Measurements from ENCODE around the gene FDPS. TPM values are rescaled to one million over a fixed set of nuclear protein-coding genes. Genes with fewer than 3 reads are reported as not detected.
"Not testable (repeated sequence)": the region's sequence is repeated elsewhere in the genome, so short reads cannot be mapped to it uniquely, and the experiment has no call there.

The FDPS gene
- total RNA-seq, 1 experiment from 2014 or later, result 301 TPM

GRCh38 chr1:155287987-155288543 is 20.6 kb upstream of the FDPS start:
- POLR2A ChIA-PET (ENCODE audit: unreplicated experiment), result no interaction called here
- Histone ChIP-seq H4K20me1 (ENCODE audit: low read length) (no peaks in the 10 kb centered on the region), H3K4me2 (ENCODE audit: low read length) (no peak overlapping the region), H3K4me3 (ENCODE audit: low read length) (no peak overlapping the region), H3K27me3 (ENCODE audit: low read length) (no peaks in the 10 kb centered on the region), H3F3A (ENCODE audit: low read length, unreplicated experiment) (no peaks in the 10 kb centered on the region), H3K36me3 (ENCODE audit: low read depth, low read length) (no peaks in the 10 kb centered on the region), H2AFZ (ENCODE audit: low read length) (no peak overlapping the region), H3K79me2 (ENCODE audit: low read length) (no peaks in the 10 kb centered on the region), H3K4me1 (ENCODE audit: insufficient read depth, low read length) (no peaks in the 10 kb centered on the region), H3K9me3 (ENCODE audit: low read length) (no peaks in the 10 kb centered on the region), H3K9ac (ENCODE audit: low read length) (no peak overlapping the region), H3K27ac (ENCODE audit: low read length) (no peak overlapping the region), H3K9me2 (replicated peaks; ENCODE audit: low read length) (no peaks in the 10 kb centered on the region)
- TF ChIP-seq EZH2phosphoT487 (IDR thresholded peaks at IDR 0.05; ENCODE audit: borderline replicate concordance, low read length) (no peak), EZH2 (IDR thresholded peaks at IDR 0.05; ENCODE audit: low read length, unreplicated experiment) (no peak)
- TF ChIP-seq, protein P1, sequence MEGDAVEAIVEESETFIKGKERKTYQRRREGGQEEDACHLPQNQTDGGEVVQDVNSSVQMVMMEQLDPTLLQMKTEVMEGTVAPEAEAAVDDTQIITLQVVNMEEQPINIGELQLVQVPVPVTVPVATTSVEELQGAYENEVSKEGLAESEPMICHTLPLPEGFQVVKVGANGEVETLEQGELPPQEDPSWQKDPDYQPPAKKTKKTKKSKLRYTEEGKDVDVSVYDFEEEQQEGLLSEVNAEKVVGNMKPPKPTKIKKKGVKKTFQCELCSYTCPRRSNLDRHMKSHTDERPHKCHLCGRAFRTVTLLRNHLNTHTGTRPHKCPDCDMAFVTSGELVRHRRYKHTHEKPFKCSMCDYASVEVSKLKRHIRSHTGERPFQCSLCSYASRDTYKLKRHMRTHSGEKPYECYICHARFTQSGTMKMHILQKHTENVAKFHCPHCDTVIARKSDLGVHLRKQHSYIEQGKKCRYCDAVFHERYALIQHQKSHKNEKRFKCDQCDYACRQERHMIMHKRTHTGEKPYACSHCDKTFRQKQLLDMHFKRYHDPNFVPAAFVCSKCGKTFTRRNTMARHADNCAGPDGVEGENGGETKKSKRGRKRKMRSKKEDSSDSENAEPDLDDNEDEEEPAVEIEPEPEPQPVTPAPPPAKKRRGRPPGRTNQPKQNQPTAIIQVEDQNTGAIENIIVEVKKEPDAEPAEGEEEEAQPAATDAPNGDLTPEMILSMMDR (conservative IDR thresholded peaks at IDR 0.05; ENCODE audit: low read depth, low read length), result no peak
- no peak for DNase-seq
- intact Hi-C loops (cut with micrococcal nuclease), result no loop called here
- ATAC-seq, result no peak
- no TSS peak for BruUV-seq (replicated peaks)
- CTCF ChIA-PET, result no interaction called here

DNA sequence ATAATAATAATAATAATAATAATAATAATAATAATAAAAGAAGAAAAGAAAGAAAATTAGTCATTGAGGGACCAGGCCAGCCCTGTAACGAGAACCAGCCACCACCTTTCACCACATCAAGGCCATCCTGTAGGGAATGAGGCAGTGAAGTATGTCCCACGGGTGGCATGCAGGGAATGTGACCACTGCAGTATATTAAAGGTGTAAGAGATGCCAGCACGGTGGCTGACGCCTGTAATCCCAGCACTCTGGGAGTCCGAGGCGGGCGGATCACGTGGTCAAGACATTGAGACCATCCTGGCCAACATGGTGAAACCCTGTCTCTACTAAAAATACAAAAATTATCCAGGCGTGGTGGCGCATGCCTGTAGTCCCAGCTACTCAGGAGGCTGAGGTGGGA is 17.7 kb upstream of the FDPS start:
- H3K79me2 ChIP-seq (ENCODE audit: low read length); DNase-seq; BruUV-seq (replicated peaks); POLR2A ChIA-PET (ENCODE audit: unreplicated experiment); H2AFZ ChIP-seq (ENCODE audit: low read length); intact Hi-C loops (cut with micrococcal nuclease); H3K4me2 ChIP-seq (ENCODE audit: low read length); H3K9me2 ChIP-seq (replicated peaks; ENCODE audit: low read length); H3F3A ChIP-seq (ENCODE audit: low read length, unreplicated experiment); H3K27me3 ChIP-seq (ENCODE audit: low read length); H3K4me3 ChIP-seq (ENCODE audit: low read length); H3K4me1 ChIP-seq (ENCODE audit: insufficient read depth, low read length); H3K27ac ChIP-seq (ENCODE audit: low read length); H3K36me3 ChIP-seq (ENCODE audit: low read depth, low read length); H3K9ac ChIP-seq (ENCODE audit: low read length); H3K9me3 ChIP-seq (ENCODE audit: low read length); ATAC-seq; CTCF ChIA-PET; H4K20me1 ChIP-seq (ENCODE audit: low read length): not testable (repeated sequence)

DNA sequence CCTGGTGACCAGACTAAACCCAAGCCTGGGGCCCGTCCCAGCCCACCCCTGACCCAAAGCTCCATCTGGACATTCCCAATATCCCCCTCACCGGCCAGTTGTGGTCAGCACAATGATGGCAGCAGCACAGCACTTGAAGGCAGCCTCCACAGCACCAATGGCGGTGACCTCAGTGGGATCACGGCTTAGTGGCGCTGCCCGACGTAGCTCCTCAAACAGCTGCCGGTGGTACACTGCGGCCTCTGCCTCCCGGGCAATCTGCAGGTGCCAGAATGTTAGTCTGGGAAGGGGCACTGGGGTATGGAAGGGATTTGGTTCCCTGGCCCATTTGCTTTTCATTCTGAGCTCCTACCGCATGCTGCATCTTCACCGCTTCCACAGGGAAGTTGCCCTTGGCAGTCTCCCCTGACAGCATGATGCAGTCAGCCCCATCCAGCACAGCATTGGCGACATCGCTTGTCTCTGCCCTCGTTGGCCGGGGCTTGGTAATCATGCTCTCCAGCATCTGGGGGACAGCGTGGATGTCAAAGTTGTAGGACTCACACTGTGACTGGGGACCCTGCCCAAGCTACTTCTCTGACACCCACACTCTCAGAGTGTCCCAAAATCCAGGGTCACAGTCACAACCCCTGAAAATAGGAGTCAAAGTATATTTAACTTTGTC is 15.4 kb upstream of the FDPS start:
- TF ChIP-seq EZH2 (IDR thresholded peaks at IDR 0.05; ENCODE audit: low read length, unreplicated experiment), result no peak
- Histone ChIP-seq H3K79me2 (ENCODE audit: low read length) (no peaks in the 10 kb centered on the region), H3K9ac (ENCODE audit: low read length) (no peak overlapping the region), H4K20me1 (ENCODE audit: low read length) (no peaks in the 10 kb centered on the region), H3K27ac (ENCODE audit: low read length) (no peak overlapping the region), H3F3A (ENCODE audit: low read length, unreplicated experiment) (no peaks in the 10 kb centered on the region), H2AFZ (ENCODE audit: low read length) (no peak overlapping the region), H3K4me3 (ENCODE audit: low read length) (no peak overlapping the region), H3K9me3 (ENCODE audit: low read length) (no peaks in the 10 kb centered on the region), H3K36me3 (ENCODE audit: low read depth, low read length) (no peaks in the 10 kb centered on the region), H3K4me1 (ENCODE audit: insufficient read depth, low read length) (no peaks in the 10 kb centered on the region), H3K27me3 (ENCODE audit: low read length) (no peaks in the 10 kb centered on the region), H3K9me2 (replicated peaks; ENCODE audit: low read length) (no peaks in the 10 kb centered on the region), H3K4me2 (ENCODE audit: low read length) (no peak overlapping the region)
- ATAC-seq (no peak), DNase-seq (no peak)
- BruUV-seq (replicated peaks), result no TSS peak
- ChIA-PET CTCF (interaction anchor here (0.6 kb wide), 1 partner anchor 1327 kb away, joined by 3 read pairs; no protein-coding TSS in a partner anchor), POLR2A (ENCODE audit: unreplicated experiment) (no interaction called here)
- intact Hi-C loops (cut with micrococcal nuclease), result no loop called here
